Stimulated activated CD4-positive, alpha-beta T cell treated with anti-CD3 and anti-CD28 coated beads, Interleukin-2, amount 100 ng/mL, for 4 hours (primary cell): ENCODE results near the gene ARF6.
"Not testable (repeated sequence)": the region's sequence is repeated elsewhere in the genome, so short reads cannot be mapped to it uniquely, and the experiment has no call there.

Source experiments
- DNase-seq: peaks from one replicate; pipeline ENCODE4 v3.0.0-alpha.2; 2020; ENCODE audit warnings: low read depth

The ARF6 gene

GRCh38 chr14:49907186-49907585 lies 14.3 kb downstream of the ARF6 start:
- no peak for DNase-seq

DNA sequence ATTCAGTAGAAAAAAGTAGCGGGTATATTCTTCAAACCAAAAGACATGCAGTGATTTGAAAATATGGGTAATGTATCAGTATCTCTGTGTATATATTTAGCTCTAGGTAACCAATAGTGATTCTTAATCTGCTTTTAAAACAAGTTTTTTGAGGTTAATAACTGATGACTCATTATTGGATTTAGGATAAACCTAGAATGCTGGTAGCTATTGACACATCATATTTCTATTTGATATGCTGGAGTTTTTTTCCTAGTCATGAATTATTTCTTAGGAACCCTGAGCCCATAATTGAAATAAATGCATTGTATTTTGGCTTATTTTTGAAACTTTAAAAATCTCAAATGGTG lies 15.5 kb downstream of the ARF6 start:
- DNase-seq, result no peak

DNA sequence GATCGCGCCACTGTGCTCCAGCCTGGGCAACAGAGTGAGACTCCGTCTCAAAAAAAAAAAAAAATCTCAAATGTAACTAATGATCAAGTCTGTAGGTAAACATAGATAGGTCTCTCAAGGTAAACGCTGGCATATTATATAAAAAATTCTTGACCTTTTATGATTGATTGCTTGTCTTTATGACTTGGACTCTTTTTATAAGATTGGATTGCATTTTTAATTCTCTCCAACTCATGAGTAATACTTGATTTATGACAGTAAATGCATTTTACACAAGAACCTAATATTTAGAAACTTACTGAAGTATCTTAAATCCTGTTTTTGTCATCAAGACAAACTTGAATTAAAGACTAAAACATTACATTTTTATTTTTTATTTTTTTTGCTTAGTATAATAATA lies 16.1 kb downstream of the ARF6 start:
- no peak for DNase-seq

DNA sequence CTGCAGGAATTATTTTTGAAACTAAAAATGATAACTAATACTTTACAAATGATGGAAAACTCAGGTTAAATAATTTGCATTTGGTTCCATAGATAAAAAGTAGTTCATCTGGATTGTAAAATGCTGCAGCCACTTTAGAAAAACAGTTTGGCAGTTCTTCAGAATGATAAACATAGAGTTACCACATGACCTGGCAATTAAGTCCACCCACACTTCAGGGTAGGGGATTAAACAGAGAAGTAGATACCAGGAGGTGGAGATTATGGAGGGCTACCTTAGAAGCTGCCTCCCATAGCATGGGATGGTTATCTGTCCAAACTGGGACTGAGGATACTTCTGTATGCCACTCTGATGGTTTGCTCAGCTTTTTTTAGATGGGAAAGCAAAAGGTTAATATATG lies 22.2 kb downstream of the ARF6 start:
- DNase-seq, result no peak

- DNase-seq, result no peak
Observed at GRCh38 chr14:49918706-49919105, 25.8 kb downstream of the ARF6 start.

- no peak for DNase-seq
Observed at GRCh38 chr14:49919825-49920659, 27.2 kb downstream of the ARF6 start.

DNA sequence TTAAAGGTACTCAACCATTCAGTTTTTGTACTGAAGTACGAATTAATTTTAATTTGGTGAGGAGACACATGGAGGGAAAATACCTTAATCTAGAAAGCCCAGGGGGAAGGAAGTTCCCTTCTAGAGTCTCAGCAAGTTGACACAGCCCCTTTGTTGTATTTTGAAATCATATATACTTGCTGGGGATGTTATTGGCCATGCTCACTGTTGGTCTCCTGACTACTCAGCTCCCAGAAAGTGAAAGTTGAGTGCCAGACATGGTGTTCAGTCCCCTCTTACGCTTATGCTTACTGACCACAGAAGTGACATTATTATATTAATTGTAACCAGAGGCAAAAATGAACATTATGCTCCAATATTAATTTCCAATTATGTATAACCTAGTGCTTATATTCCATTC lies 28.1 kb downstream of the ARF6 start:
- no peak for DNase-seq

GRCh38 chr14:49921401-49921800 lies 28.5 kb downstream of the ARF6 start:
- DNase-seq, result no peak

- no peak for DNase-seq
Observed at GRCh38 chr14:49923442-49923841, 30.6 kb downstream of the ARF6 start.

DNA sequence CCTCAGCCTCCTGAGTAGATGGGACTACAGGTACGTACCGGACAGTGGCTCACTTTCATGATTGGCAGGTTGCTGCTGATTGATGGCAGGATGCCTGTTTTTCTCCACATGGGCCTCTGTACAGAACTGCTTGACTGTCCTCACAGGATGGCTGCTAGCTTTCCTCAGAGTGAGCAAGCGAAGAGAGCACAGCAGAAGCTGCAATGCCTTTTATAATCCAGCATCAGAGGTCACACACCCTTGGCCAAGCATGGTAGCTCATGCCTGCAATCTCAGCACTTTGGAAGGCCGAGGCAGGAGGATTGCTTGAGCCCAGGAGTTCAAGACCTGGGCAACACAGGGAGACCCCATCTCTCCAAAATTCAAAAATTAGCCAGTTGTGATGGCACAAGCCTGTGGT lies 31.0 kb downstream of the ARF6 start:
- no peak for DNase-seq

GRCh38 chr14:49924852-49925251 lies 32.0 kb downstream of the ARF6 start:
- DNase-seq, result no peak

DNA sequence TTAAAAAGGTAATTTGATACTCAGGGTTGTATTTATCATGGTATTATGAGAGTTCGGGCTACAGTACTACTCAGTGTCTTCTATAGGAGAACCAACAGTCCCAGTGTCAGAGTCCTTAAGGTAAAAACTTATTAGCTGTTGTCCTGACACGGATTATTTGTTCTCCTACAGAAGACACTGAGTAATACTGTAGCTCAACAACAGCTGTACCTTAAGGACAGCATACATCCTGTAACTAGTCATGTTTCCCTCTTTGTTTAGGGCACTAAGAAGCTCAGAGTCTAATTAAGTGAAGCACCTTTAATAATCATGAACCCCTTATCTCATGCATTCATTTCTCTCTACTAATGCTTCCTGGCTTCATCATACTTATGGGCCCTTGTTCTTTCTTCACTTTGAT lies 33.9 kb downstream of the ARF6 start:
- no peak for DNase-seq

DNA sequence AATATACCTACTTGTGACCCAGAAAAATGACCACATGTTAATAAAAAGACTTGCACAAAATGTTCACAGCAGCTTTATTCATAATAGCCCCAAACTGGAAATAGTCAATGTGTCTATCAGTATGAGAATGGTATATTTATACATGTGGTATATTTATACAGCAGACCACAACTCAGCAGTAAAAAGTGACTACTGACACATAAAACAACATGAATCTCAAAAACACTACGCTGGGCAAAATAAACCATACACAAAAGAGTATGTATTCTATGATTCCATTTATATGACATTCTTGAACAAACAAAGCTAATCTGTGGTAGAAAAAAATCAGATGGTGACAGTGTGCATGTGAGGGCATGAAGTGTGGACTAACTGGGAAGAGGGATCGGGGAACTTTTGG lies 35.1 kb downstream of the ARF6 start:
- no peak for DNase-seq

DNA sequence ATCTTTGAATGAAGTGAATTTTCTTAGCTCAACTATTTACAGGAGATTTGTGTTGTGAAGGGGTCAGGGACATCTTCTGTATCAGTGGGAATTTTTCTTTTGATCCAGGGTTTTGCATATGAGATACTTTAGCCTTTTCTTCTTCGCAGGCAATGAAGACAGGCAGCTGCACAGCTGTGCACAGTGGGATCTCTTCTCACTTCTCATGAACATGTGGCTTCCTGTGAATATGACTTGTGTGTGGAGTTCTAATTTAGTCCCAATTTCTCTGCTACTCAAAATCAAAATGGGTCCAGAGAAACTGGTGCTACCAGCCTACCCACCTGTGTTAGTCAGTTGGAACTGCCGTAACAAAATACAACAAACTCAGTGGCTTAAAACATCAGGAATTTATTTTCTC lies 37.8 kb downstream of the ARF6 start:
- no peak for DNase-seq

GRCh38 chr14:49931523-49931922 lies 38.6 kb downstream of the ARF6 start:
- DNase-seq, result no peak

- no peak for DNase-seq
Observed at GRCh38 chr14:49933128-49933527, 40.2 kb downstream of the ARF6 start.

DNA sequence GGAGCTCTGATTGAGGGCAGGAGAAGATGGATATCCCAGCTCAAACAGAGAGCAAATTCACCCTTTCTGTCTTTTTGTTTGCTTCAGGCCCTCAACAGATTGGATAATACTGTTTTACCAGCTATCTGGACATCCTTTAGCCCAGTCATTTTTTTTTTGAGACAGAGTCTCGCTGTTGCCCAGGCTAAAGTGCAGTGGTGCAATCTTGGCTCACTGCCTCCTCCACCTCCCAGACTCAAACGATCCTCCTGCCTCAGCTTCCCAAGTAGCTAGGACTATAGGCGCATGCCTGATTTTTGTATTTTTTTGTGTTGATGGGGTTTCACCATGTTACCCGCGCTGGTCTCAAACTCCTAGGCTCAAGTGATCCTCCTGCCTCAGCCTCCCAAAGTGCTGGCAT lies 40.8 kb downstream of the ARF6 start:
- DNase-seq, result no peak

DNA sequence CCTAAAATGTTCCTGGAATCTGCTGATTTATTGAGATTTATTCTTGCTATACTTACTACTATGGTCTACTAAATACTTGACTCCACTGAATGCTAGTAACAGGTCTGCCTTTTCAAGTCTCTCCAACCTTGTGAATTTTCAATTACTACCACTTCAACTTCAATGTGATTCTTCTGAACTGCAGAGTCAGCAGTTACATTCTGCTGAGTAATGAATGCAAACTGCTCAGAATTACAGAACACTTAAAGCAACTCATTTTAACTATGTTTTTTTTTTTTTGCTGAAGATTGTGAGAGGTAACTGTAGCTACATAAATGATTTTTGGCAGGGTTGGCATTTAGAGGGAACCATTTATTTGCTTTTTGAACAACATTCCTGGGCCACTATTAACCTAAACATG lies 41.8 kb downstream of the ARF6 start:
- DNase-seq, result no peak

- DNase-seq, result no peak
Observed at GRCh38 chr14:49935526-49935925, 42.6 kb downstream of the ARF6 start.

GRCh38 chr14:49936246-49936645 lies 43.4 kb downstream of the ARF6 start:
- DNase-seq, result not testable (repeated sequence)

DNA sequence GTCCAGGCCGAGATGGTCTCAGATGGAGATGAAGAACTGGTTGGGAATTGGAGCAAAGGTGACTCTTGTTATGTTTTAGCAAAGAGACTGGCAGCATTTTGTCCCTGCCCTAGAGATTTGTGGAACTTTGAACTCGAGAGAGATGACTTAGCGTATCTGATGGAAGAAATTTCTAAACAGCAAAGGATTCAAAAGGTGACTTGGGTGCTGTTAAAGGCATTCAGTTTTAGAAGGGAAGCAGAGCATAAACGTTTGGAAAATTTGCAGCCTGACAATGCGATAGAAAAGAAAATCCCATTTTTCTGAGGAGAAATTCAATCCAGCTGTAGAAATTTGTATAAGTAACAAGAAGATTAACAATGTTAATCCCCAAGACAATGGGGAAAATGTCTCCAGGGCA lies 44.0 kb downstream of the ARF6 start:
- DNase-seq, result not testable (repeated sequence)

- not testable (repeated sequence) for DNase-seq
Observed at GRCh38 chr14:49939215-49939614, 46.3 kb downstream of the ARF6 start.

DNA sequence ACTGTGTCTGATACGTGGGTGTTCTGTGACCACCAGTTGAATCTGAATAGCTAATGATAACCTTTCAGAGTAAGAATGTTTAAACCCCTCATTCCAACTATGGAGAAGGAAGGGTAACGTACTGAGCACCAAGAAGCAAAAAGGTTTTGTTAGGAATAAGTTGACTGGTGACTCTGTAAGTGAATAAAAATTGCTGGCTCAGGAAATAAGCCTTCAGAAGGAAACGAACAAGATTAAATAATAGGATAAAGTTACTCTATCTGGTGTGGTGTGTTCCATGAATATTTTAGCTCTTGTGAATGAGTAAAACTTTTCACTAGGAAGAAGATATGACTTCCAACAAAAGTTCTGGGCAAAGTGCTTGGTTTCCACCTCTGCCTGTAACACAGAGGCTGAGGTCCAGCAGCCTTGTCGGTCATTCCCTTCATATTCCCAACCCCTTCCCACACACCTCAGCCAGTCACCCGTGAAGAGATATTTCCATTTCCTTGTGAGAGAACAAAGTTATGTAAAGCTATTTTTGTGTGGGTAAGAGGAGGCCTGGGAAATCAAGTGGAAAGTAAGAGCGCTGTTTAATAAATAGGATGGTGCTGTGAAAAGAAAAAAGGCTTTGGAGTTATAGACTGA lies 47.1 kb downstream of the ARF6 start:
- no peak for DNase-seq
